SU-DHL-6 (cell line): ENCODE data around the gene ELF4.

ENCODE experiments used
- H2AFZ ChIP-seq: fragments of 200-600 bp; sonication (generic); 2 replicates; pipeline ENCODE4 v1.6.1; 2014; ENCODE audit warnings: low read depth, mild to moderate bottlenecking, moderate library complexity, mixed read lengths, antibody characterized with exemption, low read length; ENCODE audit not compliant: severe bottlenecking
- H3F3A ChIP-seq: fragments of 200-600 bp; shearing (Covaris generic); 2 replicates; pipeline ENCODE4 v1.6.0; 2016; ENCODE audit warnings: antibody characterized with exemption, mild to moderate bottlenecking; ENCODE audit not compliant: insufficient read depth
- H3K27ac ChIP-seq: fragments of 200-600 bp; sonication (generic); 2 replicates; pipeline ENCODE4 v1.5.1; 2016; ENCODE audit warnings: low read depth, mild to moderate bottlenecking, low read length, moderate library complexity, mixed read lengths
- H3K27me3 ChIP-seq: fragments of 200-600 bp; sonication (generic), shearing (Covaris generic); 2 replicates; pipeline ENCODE4 v1.6.0; 2014; ENCODE audit warnings: mild to moderate bottlenecking, low read length
- H3K36me3 ChIP-seq: fragments of 200-600 bp; sonication (generic); 2 replicates; pipeline ENCODE4 v1.6.1; 2014; ENCODE audit warnings: mild to moderate bottlenecking, low read length, mixed read lengths
- H3K4me2 ChIP-seq: fragments of 300-600, 200-600 bp; shearing (Covaris generic), sonication (generic); 2 replicates; pipeline ENCODE4 v1.6.0; 2014; ENCODE audit warnings: low read length, low read depth, mild to moderate bottlenecking; ENCODE audit not compliant: poor library complexity, severe bottlenecking
- H3K4me3 ChIP-seq: fragments of 200-600 bp; sonication (generic); 2 replicates; pipeline ENCODE4 v1.5.1; 2014; ENCODE audit warnings: antibody characterized with exemption, low read length, mild to moderate bottlenecking, mixed read lengths; ENCODE audit not compliant: insufficient read depth, poor library complexity, severe bottlenecking
- H3K79me2 ChIP-seq: fragments of 200-600 bp; sonication (generic); 2 replicates; pipeline ENCODE4 v1.6.1; 2014; ENCODE audit warnings: mild to moderate bottlenecking, low read length, moderate library complexity; ENCODE audit not compliant: insufficient read depth
- H3K9ac ChIP-seq: fragments of 200-600 bp; sonication (generic); 2 replicates; pipeline ENCODE4 v1.7.0; 2014; ENCODE audit warnings: mild to moderate bottlenecking, low read length
- H3K9me2 ChIP-seq: fragments of 200-600 bp; sonication (generic); replicated peaks from 2 replicates; pipeline ENCODE4 v1.6.1; 2014; ENCODE audit warnings: low read length; ENCODE audit not compliant: insufficient read depth
- H3K9me3 ChIP-seq: fragments of 200-600 bp; sonication (generic); 2 replicates; pipeline ENCODE4 v1.6.1; 2014; ENCODE audit warnings: low read length, mixed read lengths; ENCODE audit not compliant: insufficient read depth
- H4K20me1 ChIP-seq: fragments of 200-600 bp; sonication (generic); 2 replicates; pipeline ENCODE4 v1.6.1; 2014; ENCODE audit warnings: low read depth, mild to moderate bottlenecking, antibody characterized with exemption, low read length, moderate library complexity, mixed read lengths
- EZH2phosphoT487 ChIP-seq: fragments of 200-600 bp; sonication (generic), shearing (Covaris generic); conservative IDR thresholded peaks from 2 replicates; pipeline ENCODE4 v1.6.1; 2018; ENCODE audit warnings: mild to moderate bottlenecking, antibody characterized with exemption, low read length, moderate library complexity, mixed read lengths
- TF ChIP-seq, protein P1 (sequence below): fragments of 200-600 bp; sonication (generic); IDR thresholded peaks from one replicate; pipeline ENCODE4 v1.5.1; 2017; ENCODE audit warnings: antibody characterized with exemption, mild to moderate bottlenecking, low read length, moderate library complexity; ENCODE audit not compliant: insufficient read depth, poor library complexity, severe bottlenecking

Gene ELF4

DNA sequence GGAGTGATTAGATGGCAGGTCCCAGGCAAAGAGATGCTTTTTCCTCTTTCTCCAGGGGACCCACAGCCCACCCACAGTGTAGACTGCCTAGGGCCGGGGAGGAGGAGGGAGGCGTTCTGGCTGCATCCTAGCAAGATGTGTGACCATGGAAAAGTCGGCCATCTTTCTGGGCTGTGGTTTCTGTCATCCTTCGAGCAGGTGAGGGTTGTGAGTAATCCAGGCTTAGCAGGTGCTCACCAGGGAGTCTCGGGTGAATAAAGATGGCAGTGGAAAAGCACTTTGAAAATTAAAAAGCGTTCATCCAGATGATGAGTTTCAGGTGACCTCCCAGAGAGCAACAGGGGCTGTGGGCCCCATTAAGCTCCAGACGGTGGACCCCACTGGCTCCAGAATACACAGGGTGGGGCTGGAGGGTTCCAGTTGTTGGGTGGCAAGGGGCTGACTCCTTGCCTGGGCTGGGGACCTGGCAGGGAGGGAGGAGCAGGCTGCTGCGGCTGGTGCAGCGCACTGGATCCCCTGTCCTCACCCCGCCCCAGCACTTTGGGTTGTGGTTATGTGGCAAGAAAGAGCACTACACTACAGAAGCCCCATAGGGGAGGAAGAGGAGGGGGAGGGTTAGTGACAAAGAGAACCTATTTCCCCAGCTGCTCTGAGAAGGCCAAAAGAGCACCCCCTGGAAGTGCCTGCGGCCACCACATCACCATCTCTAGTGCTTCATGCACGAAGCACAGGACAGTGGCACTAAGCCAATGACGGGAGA, 23.7 kb downstream of the ELF4 start:
- Histone ChIP-seq H3K4me2 (peak overlapping the region; percentile 58), H3K79me2 (peaks cover 28% of the 10 kb centered on the region), H3K36me3 (no peaks in the 10 kb centered on the region)

DNA sequence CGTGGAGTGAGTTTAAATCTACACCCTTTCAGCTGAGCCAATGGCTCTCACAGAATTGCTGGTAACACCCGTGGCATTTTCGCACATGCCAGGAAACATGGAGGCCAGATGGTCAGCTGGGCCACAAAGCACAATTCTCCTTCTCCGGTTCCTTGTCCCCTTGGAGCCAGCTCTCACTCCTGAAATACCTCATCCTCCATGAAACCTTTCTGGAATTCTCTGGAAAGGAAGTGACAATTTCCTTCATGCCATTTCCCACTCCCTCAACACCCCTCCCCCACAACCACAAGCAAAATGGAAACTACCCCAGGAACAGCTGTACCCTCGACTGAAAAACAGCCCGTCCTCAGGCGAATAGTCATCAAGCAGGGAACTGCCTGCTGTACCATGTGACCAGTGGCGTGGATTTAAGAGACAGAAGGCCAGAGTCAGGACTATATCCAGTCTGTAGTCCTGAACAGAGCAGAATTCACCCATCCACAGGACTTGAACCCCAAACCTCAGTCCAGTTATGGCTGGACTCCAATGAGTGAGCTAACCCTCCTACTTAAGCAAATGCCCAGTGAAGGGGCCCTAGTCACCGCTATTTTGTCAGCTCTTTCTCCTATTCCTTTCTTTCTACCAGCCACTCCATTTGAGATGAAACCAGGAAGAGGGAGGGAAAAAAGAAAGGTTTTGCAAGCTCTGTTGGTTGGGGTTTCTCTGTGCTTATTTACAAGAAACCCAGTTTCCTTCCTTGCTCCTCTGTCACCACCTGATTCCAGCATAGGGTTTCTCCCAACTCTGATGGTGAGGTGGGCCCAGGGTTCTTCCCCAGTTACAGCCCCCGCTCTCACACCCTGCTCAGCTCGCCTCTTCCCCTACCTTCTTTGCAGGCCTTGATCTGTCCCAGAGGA, 24.5 kb downstream of the ELF4 start:
- peaks cover 25% of the 10 kb centered on the region for H3K79me2 ChIP-seq

More for the DNA sequence above, 23.7 kb downstream of the ELF4 start:
- Histone ChIP-seq H3K27ac (peak overlapping the region; percentile 97), H2AFZ (no peak overlapping the region), H3K9me2 (no peaks in the 10 kb centered on the region), H3K27me3 (no peaks in the 10 kb centered on the region), H3K4me3 (peak overlapping the region; percentile 28), H4K20me1 (no peaks in the 10 kb centered on the region), H3K9ac (peak overlapping the region; percentile 47), H3K9me3 (no peaks in the 10 kb centered on the region), H3F3A (peaks cover 38% of the 10 kb centered on the region)
- TF ChIP-seq, protein P1, sequence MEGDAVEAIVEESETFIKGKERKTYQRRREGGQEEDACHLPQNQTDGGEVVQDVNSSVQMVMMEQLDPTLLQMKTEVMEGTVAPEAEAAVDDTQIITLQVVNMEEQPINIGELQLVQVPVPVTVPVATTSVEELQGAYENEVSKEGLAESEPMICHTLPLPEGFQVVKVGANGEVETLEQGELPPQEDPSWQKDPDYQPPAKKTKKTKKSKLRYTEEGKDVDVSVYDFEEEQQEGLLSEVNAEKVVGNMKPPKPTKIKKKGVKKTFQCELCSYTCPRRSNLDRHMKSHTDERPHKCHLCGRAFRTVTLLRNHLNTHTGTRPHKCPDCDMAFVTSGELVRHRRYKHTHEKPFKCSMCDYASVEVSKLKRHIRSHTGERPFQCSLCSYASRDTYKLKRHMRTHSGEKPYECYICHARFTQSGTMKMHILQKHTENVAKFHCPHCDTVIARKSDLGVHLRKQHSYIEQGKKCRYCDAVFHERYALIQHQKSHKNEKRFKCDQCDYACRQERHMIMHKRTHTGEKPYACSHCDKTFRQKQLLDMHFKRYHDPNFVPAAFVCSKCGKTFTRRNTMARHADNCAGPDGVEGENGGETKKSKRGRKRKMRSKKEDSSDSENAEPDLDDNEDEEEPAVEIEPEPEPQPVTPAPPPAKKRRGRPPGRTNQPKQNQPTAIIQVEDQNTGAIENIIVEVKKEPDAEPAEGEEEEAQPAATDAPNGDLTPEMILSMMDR = no peak
- no peak for TF ChIP-seq EZH2phosphoT487

DNA sequence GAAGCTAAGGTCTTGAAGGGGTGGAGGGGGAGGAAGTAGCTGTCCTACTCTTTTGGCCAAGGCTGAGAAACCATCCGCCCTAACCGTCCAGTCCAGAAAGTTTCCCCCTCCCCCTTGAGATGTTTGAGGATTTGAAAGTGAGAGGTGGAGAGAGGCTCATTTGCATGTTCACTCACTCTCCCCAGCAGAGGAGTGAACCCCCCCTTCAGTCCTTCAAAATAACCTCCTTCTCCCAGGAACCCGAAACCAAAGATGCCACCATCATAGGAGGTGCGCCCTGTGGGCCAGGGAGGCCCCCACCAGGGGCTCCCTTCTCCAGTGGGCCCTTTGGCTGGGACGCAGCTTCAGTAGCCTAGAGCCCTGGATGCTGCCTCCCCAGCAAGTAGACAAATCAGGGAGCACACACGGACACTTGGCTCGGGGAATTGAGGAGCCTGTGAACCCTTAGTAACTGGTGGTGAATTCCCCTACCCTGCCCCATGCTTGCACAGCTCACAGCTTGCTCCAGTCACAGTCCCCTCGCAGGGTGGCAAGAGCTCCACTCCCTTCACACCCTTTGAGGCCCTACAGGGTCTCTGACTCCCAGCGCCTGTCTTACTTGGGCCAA, 25.6 kb downstream of the ELF4 start:
- Histone ChIP-seq H3K4me3 (peak overlapping the region; percentile 33), H3K9me3 (no peaks in the 10 kb centered on the region), H3K9me2 (no peaks in the 10 kb centered on the region), H3K79me2 (peaks cover 25% of the 10 kb centered on the region), H3K27ac (peak overlapping the region; percentile 97), H2AFZ (no peak overlapping the region), H3K4me2 (peak overlapping the region; percentile 58), H3F3A (peaks cover 43% of the 10 kb centered on the region), H3K36me3 (no peaks in the 10 kb centered on the region), H3K27me3 (no peaks in the 10 kb centered on the region), H4K20me1 (no peaks in the 10 kb centered on the region), H3K9ac (peak overlapping the region; percentile 47)
- no peak for TF ChIP-seq EZH2phosphoT487
- TF ChIP-seq, protein P1 = no peak

More for the DNA sequence above, 24.5 kb downstream of the ELF4 start:
- H3K36me3 ChIP-seq = no peaks in the 10 kb centered on the region
- no peaks in the 10 kb centered on the region for H3K27me3 ChIP-seq
- no peaks in the 10 kb centered on the region for H3K9me2 ChIP-seq
- H2AFZ ChIP-seq = no peak overlapping the region
- H3K9ac ChIP-seq = peak overlapping the region; percentile 47
- peak overlapping the region; percentile 97 for H3K27ac ChIP-seq
- H3K4me2 ChIP-seq = peak overlapping the region; percentile 58
- TF ChIP-seq, protein P1 = no peak
- no peak for TF ChIP-seq EZH2phosphoT487
- H3K4me3 ChIP-seq = peak overlapping the region; percentile 28
- H3K9me3 ChIP-seq = no peaks in the 10 kb centered on the region
- H4K20me1 ChIP-seq = no peaks in the 10 kb centered on the region
- peaks cover 43% of the 10 kb centered on the region for H3F3A ChIP-seq
